DND-41 (cell line): ENCODE data around the gene HEATR1.

ENCODE experiments used
- EZH2 ChIP-seq: IDR thresholded peaks from 3 replicates; pipeline ENCODE4 v1.6.1; 2012; ENCODE audit warnings: borderline replicate concordance, low read depth, mild to moderate bottlenecking, moderate library complexity, low read length, inconsistent platforms; ENCODE audit not compliant: severe bottlenecking
- TF ChIP-seq, protein P1 (sequence below): IDR thresholded peaks from 2 replicates; pipeline ENCODE4 v1.5.1; 2012; ENCODE audit warnings: borderline replicate concordance, low read length, moderate library complexity, mild to moderate bottlenecking; ENCODE audit not compliant: poor library complexity, severe bottlenecking; ENCODE audit errors: extremely low read depth

GRCh38 chr1:236545621-236546169, 58.6 kb downstream of the HEATR1 start:
- TF ChIP-seq, protein P1, sequence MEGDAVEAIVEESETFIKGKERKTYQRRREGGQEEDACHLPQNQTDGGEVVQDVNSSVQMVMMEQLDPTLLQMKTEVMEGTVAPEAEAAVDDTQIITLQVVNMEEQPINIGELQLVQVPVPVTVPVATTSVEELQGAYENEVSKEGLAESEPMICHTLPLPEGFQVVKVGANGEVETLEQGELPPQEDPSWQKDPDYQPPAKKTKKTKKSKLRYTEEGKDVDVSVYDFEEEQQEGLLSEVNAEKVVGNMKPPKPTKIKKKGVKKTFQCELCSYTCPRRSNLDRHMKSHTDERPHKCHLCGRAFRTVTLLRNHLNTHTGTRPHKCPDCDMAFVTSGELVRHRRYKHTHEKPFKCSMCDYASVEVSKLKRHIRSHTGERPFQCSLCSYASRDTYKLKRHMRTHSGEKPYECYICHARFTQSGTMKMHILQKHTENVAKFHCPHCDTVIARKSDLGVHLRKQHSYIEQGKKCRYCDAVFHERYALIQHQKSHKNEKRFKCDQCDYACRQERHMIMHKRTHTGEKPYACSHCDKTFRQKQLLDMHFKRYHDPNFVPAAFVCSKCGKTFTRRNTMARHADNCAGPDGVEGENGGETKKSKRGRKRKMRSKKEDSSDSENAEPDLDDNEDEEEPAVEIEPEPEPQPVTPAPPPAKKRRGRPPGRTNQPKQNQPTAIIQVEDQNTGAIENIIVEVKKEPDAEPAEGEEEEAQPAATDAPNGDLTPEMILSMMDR = no peak
- no peak for TF ChIP-seq EZH2
